Endometrial microvascular endothelial cells (primary cell): ENCODE results near the gene OST4. TPM values are rescaled to one million over a fixed set of nuclear protein-coding genes. Genes with fewer than 3 reads are reported as not detected.
"Not testable (repeated sequence)": the region's sequence is repeated elsewhere in the genome, so short reads cannot be mapped to it uniquely, and the experiment has no call there.

Experiments
- in situ Hi-C: cut with HindIII; loops from 2 replicates; pipeline ENCODE4 v1.10.0; 2017; ENCODE audit warnings: low sequenced_read_pairs, low pct_unique_long_range_greater_than_20kb; ENCODE audit errors: inconsistent ontology term
- total RNA-seq: library from RNA; depleted of rRNA; stranded (reverse); fragments of >200 nt; gene quantifications from one replicate; pipeline ENCODE4 v1.2.3, GENCODE V29; 2015; ENCODE audit errors: inconsistent ontology term

Gene OST4
- total RNA-seq, 1 donor from 2014 or later = 378 TPM

DNA sequence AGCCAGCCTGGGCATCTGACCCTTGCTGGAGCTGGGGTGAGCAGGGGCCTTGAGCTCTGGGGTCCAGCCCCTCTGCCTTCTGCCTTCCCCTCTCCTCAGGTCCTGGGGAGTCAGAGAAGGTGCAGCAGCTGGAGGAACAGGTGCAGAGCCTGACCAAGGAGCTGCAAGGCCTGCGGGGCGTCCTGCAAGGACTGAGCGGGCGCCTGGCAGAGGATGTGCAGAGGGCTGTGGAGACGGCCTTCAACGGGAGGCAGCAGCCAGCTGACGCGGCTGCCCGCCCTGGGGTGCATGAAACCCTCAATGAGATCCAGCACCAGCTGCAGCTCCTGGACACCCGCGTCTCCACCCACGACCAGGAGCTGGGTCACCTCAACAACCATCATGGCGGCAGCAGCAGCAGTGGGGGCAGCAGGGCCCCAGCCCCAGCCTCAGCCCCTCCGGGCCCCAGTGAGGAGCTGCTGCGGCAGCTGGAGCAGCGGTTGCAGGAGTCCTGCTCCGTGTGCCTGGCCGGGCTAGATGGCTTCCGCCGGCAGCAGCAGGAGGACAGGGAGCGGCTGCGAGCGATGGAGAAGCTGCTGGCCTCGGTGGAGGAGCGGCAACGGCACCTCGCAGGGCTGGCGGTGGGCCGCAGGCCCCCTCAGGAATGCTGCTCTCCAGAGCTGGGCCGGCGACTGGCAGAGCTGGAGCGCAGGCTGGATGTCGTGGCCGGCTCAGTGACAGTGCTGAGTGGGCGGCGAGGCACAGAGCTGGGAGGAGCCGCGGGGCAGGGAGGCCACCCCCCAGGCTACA lies 10.7 kb upstream of the OST4 start:
- in situ Hi-C loops = no loop called here

DNA sequence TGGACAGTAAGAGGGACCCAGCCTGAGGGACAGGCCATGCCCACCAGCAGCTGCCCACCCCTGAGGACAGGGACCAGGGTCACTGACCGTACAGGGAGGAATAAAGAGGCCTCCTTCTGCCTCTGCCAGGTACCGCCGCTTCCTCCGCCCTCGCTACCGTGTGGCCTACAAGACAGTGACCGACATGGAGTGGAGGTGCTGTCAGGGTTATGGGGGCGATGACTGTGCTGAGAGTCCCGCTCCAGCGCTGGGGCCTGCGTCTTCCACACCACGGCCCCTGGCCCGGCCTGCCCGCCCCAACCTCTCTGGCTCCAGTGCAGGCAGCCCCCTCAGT lies 9.1 kb upstream of the OST4 start:
- in situ Hi-C loops = no loop called here

DNA sequence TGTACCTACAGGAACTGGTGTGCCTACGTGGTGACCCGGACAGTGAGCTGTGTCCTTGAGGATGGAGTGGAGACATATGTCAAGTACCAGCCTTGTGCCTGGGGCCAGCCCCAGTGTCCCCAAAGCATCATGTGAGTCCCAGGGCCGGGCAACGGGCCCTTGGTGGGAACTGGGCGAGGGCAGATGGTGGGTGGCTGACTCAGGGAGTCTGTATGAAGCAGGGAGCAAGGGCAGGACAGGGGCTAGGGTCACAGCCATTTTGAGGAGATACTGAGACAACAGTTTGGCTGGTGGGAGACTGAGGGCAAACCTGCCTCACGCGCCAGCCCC lies 8.7 kb upstream of the OST4 start:
- in situ Hi-C loops = no loop called here

DNA sequence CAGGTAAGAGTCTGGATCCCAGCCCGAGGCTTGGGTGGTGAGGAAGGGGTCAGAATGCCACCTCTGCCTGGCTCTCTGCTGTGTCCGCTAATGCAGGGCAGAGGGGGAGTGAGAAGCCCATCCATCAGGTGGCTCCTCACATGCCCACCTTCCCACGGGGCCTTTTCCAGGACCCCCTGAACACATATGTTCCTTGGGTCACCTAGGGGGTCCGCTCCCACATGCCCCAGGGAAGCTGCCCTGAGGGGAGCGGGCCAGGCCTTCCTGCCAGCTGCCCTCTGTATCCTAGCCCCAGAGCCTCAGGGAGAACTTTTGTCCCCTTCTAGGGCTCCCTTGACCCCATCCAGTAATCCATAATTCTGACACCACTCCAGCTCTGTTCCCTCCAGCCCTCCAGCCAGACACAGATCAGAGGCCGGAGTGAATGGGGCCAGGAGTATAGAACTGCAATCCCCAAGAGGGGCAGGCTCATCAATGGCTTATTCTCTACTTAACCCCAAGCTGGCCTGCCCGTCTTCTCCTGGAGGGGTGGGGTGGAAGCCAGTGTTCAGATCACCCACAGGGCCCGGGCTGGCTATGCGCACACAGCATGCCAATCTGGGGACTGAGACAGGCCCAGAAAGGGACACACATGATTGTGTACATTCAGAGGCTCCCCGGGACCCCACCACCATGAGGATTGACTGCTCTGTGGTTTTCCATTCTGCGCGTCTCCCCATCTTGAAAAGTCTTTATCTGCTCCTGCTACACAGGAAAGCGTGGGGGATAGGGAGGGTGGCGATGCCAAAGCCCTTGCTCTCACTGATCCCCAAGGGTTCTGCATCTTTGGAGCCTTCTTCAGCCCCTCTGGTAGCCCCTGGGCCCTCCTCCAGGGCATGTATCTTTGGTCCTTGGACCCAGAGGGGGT lies 8.0 kb upstream of the OST4 start:
- in situ Hi-C loops = no loop called here

DNA sequence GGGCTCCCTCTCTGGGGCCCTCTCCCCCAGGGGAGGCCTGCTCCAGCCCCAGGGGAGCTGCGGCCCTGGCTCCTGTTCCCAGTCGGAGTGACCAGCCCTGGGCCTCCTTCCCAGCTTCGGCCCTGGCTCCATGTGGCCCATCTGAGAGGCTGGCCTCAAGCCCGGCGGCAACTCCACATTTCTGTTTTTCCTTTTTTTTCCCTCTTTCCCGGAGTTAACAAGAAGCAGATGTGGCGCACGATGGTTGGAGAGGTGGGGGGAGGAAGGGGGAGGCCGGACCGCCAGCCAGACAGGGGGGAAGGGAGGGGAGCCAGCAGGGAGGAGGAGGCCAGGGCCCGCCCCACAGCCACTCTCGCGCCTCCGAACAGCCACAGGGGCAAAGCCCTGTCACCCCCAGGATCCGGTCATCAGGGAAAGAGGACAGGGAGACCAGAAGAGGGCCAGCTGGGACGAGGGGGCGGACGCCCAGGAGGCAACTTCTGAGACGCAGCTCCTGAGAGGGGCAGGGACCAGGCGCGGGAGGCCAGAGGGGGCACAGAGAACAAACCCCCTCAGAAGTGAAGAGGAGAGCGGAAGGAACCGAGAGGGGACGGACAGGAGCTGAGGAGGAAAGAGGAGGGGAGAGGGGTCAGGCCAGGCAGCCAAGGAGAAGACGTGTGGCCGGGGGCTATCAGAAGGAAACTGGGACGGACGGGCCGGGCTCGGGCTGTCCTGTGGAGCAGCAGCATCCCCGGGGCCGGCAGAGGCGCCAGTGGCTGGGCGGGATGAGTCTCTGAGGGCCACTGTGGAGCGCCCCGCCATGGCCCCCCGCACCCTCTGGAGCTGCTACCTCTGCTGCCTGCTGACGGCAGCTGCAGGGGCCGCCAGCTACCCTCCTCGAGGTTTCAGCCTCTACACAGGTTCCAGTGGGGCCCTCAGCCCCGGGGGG lies 7.1 kb upstream of the OST4 start, which contains the start of gene EMILIN1:
Gene EMILIN1, plus strand, starts transcription at position 349 of the 928 bp plus-strand sequence. Its CDS starts 451 bp downstream, at position 800.
- in situ Hi-C loops = no loop called here

DNA sequence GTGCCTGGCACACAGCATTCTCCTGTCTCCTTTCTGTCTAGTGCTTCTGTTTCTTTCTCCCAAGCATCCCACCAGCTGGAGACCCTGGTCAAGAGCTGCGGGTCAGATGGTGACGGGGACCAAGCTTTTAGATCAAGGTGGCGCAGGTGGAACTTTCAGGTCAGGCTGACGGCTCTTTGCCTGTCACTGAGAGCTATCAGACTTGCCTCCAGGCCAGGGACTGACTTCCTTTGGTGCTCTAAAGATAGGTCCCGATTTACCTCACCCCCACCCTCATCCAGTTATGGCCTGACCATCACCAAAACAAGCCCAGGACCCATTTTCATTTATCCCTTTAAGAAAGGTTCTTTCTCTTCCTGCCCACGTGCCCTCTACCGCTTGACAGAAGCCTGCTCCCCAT lies 5.8 kb upstream of the OST4 start:
- in situ Hi-C loops = no loop called here

DNA sequence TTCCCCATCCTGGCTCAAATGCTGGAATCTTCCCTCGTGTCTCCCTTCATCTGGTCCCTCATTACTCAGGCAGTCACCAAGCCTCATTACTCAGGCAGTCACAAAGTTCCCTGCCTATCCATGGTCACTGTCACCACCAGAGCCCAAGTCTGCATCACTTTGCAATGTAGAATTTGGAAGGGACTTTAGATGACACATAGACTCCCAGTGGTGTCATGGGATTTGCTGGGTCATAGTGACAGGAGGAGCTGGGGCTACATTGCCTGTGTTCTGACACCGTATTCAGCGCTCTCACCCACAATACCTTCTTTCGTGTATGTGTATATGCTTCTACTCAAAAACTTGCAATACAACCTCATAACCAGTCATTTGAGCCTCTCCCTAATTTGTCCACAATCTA lies 4.9 kb upstream of the OST4 start:
- in situ Hi-C loops = no loop called here

DNA sequence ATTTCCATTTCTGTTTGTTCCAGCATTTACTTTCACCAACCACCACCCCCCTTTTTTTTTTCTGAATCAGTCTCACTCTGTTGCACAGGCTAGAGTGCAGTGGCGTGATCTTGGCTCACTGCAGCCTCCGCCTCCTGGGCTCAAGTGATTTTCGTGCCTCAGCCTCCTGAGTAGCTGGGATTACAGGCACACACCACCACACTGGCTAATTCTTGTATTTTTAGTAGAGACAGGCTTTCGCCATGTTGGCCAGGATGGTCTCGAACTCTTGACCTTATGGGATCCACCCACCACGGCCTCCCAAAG lies 4.1 kb upstream of the OST4 start:
- in situ Hi-C loops = not testable (repeated sequence)

DNA sequence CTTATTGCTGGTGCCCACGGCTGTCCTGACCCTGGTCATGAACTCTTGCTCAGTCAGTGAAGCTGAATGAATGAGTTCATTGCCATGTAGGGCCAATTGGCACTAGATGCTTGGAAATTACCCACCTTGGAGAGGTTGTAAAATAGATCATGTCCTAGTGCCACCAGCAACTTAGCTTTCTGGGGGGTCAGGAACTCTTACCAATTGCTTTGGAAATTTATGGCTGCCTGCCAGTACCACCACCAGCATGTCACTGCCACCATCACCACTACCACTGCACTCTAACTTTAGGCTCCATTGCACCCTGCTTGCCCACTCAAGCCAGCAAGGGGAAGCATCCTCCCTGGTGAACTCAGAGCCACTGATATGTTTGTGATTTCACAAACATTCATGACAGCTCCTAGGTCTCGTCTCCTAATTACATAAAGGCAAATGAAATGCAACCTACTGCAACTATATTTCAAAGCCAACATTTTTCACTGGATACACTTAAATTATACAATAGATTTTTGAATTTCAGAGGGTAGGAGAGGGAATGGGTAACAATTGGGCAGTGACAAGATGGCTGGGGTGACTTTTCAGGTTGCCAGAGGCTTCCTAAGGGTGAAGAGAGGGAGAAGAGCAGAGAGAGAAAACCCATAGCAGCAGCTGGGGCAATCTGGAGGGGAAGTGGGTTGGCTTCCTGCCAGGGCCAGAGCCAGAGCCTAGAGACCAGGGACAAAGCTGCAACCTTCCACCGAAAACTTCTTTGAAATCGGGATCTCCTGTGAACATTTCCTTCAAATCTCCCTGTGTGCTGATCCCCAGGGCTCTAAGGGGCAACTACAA lies 3.5 kb upstream of the OST4 start:
- in situ Hi-C loops = no loop called here

DNA sequence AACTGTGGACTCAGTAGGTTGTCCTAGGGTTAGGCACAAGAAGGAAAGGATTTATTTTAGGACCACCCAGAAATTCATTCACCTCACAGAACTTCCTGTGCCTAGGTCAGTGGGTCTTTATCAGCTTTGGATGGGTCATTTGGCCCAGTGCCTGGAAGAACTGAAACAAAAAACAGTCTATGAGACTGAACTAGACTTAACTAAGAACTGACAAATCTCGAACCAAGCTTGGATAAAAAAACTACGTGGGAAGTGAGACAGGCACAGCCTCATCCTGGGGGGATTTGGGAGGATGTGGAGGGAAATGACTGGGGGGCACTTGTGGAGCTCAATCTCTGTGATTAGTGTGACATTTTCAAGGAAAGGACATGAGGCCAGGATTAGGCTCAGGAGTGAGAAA lies 2.3 kb upstream of the OST4 start:
- in situ Hi-C loops = no loop called here

DNA sequence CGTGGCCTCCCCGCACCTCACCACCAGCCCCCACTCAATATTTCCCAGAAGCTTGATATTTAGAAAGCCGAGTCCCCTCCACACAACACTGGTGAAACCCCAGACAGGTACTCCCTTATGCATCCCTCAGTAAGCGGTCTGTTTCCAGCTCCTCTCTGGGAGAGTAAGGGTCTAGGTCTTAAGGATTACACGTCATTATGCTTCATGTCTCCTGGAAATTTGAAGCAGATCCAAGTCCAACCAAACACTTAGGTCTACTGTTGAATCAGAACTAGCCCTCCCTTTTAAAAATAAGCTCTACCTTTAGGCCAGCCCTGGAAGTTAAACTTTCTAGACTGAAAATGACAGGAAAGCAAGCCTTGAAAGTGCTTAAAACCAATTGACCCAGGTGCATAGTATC lies 1.5 kb upstream of the OST4 start:
- in situ Hi-C loops = no loop called here

DNA sequence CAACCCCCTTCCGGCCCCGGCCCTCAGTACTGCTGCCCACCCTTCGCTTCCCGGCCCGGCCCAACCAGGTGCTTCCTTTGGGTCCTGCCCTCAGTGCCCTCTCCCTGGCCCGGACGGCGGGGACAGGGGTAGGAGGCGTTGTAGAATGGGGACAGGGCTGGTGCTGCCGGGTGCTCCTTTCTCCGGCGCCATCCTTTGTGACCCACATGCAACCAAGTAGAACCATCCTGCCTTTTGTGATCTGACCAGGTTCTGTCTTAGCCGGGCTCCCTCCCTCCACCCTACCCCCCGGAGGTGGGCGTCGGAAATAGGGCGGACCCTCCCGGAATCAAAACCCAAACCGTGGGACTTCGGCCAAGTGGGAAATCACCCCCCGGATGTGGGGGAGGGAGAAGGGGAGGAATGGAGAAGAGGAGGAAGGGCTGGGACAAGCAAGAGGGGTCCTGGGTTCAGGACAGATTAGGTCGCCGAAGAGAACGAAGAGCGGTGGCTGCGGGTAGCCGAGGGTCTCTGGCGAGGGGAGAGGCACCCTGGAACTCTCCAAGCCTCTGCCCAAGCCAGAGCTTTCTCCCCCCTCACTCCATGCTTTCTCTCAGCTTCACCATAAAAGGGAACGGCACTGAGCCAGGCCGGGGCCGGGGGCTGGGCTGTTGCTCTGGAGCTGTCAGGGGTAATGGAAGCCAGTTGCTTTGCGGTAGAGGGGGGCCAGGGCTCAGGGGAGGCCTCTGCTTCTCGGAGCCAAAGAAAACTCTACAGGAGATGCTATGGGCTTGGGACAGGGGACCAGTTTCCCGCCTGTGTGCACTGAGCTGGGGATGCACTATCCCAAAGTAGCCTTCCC lies 756 bp upstream of the OST4 start:
- in situ Hi-C loops = no loop called here

DNA sequence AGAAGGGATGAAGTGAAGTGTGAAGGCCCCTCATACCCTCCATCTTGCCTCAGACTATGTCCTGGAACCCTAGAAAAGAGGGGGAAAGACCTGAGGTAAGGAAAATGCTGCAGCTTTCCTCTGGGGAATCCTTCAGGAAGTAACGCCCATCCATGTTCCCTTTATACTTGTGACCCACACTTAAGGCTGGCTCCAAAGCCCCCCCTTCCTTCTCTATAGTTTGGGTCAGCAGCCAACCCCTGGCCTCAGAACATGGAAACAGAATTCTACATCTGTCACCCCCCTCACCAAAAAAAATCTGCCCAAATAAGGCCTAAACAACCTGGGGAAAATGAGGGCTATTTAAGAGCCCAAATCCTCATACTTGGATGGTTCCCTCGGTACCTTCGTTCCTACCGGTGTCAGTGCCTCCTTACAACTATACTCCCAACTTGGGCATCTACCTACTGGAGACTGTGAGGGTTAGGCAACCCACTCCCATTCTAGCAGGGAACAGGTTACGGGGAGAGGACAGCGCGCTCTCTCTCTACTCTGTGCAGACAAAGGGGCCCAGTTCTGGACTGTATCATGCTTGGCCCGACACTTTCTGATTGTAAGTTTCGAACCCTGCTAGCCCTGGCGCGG lies 689 bp downstream of the OST4 start:
- in situ Hi-C loops = no loop called here

DNA sequence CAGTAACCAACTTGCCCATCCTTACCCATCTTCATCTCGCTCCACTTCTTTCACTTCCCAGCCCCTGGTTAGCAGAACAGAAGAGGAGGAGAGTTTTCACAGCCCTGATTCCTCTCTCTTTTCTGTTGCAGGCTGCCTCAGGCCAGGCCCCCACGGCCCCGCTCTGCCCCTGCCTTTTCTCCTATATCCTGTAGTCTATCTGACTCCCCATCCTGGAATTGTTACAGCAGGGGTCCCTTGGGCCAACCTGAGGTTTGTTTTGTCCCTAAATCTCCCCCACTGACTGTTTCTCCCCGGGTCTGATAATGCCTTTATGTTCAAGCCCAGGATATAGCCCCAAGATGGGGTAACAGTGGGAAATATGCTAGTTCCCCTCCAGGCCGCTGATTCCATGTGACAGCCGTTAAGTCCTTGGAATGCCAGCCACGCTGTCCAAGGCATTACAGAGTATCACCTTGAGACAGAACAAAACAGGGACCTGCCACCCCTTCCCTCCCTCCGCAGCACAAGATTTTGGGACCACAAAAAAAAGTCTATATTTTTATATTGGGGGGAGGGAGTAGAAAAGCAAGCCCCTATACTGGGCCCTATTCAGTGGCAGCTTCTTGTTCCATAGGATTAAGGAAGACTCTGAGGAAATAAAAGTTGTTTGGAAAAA lies 1.4 kb downstream of the OST4 start:
- in situ Hi-C loops = no loop called here

DNA sequence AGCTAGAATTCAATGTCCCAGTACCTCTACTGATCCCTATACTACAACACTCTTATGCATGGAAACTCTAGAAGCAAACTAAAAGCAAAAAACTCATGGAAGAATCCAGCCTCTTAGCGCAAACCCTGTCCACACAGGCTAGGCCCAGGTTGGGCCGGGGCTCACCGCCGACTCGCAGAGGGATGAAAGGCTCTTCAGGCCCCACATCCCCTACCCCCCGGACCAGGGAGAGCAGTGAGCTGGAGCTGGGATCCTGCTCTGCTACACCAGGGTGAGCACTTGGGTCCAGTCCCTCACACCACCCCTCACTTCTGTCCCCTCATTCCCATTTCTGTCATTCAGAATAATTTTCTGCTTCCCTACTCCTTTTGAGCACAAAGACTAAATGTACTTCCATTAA lies 2.0 kb downstream of the OST4 start:
- in situ Hi-C loops = no loop called here

DNA sequence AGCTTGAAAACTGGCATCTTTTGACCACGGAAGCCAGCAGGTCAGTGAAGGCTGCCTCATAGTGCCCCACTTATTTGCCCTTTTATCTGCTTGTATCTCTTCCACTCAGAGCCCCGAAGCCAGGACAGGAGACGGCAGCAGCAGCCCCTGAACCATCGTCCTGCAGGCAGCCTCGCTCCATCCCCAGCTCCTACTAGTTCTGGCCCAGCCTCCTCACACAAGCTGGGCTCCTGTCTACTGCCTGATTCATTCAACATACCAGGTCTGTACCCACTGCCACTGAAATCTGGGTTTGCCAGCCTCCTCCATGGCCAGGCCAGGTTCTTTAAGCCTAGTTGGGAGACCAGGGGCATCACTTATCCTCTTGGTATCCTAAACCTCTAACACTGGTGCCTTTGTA lies 4.1 kb downstream of the OST4 start:
- in situ Hi-C loops = no loop called here

DNA sequence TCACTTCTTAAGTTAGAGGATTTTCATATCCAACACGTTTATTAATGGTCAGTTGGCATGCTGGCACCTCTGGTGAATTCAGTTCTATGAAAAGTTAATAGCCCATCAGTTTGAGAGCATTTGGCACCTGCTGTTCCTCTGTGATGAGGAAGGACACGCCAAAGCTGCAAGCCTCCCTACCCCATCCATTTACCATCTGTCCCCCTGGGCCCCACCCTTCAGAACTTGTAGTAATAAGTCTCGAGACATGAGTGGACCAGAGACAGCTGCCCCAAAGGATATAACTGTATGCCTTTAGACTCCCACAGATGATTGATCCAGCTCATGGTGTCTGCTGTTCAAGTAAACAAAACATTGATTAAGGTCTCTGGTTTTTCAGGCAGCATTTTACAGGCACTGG lies 6.3 kb downstream of the OST4 start:
- in situ Hi-C loops = no loop called here
